SKM-1 treated with dmso at 0.1 percent for 144 hours (cell line): ENCODE data around the gene GLIPR2.
"Not testable (repeated sequence)": the region's sequence is repeated elsewhere in the genome, so short reads cannot be mapped to it uniquely, and the experiment has no call there.

ENCODE experiments used
- DNase-seq: peaks from one replicate; lab custom pipeline; 2025; ENCODE audit not compliant: unreplicated experiment; lab: John Stamatoyannopoulos, UW

Gene GLIPR2, protein sequence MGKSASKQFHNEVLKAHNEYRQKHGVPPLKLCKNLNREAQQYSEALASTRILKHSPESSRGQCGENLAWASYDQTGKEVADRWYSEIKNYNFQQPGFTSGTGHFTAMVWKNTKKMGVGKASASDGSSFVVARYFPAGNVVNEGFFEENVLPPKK

DNA sequence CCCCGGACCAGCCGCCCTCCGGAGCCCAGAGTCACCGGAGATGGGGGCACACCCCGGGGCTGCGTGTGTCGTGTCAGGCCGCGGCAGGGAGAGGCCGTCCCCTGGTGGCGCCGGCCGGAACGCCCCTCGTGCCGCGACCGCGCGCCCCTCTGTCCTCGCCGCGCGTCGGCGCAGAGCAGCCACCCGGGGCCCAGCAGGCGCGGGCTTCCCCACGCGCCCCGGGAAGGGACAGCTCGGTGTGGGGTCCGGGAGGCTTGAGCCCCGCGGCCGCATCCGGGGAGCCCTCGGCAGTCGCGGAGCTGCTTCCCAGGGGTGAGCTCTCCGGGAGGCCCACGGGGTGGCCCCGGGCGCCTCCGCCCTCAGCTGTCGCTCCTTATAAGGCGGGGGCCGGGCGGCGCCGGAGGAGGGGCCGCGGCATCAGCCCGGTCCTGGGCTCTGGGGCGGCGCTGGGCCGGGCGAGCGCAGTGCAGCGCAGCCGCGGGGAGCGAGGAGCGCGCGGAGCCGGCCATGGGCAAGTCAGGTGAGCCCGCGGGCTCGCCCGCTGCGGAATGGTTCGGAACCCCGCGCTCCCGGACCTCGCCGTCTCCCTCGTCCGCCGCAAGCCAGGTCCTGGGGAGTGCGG lies at the start of gene GLIPR2:
Gene GLIPR2 (plus strand): TSS at position 462 of the 622 bp plus-strand sequence. CDS start 46 bp downstream, at position 508.
- peak; percentile 55 for DNase-seq

DNA sequence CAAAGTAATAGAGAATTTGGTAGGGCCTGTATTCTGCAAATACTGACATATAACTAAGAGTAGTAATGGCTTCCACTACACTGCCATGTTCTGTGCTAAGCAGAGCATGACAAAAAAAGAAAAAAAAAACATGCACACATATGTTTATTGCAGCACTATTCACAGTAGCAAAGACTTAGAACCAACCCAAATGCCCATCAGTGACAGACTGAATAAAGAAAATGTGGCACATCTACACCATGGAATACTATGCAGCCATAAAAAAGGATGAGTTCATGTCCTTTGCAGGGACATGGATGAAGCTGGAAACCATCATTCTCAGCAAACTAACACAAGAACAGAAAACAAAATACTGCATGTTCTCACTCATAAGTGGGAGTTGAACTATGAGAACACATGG lies 49.5 kb upstream of the GLIPR2 start:
- not testable (repeated sequence) for DNase-seq

DNA sequence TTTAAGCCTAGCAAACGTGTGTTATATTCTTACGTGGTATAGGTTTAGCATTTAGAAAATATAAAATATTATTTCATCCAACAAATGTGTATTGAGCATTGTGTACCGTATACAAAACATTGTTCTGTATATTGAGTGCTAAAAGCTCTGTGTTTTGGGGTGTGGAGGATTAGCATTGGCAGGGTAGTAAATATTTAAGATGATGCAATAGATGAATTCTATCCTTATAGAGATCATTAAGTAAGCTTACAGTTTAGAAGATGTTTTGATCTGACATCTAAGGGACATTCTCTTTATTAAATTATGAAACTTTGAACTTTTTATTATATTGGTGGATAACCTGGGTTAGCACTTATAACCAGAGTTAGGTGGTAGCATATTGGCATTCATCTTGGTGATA lies 48.5 kb upstream of the GLIPR2 start:
- no peak for DNase-seq

DNA sequence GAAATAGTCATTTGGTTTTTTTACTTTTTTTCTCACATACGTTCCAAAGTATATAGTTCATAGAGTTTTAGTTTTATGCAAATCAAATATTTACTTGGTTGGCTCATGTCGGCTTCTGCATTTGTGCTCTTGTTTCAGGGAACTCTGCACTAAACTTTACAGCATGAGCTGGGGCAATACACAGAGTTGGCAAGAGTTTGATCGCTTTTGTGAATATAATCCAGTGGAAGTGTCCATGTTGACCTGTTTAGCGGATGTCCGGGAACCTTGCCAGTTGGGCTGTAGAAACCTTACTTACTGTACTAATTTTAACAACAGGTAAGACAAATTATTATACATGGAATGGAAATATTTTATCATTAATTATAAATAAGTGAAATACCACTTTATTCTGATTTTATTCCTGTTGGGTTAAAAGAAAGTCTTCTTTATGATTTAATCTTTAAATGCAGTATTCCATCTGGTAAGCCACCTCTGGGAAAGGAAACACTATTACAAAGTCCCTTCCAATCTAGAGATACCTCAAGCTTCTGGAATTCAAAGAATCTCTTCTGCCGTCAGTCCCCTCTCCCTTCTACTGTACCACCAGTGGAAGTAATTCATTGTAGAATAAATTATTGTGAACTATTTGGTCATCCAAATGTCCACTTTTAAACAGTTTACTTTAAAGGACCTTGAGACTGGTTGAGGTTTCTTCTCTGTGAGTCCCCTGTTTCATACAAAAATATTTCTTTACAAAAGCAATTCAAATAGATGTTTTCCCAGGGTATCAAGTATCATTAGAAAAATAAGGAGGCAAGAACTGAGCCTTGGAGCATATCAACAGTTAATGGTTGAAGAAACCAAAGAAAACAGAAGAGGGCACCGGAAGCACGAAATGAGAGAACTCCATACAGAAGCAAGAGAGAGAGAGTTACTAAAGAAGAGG lies 45.2 kb upstream of the GLIPR2 start:
- no peak for DNase-seq

DNA sequence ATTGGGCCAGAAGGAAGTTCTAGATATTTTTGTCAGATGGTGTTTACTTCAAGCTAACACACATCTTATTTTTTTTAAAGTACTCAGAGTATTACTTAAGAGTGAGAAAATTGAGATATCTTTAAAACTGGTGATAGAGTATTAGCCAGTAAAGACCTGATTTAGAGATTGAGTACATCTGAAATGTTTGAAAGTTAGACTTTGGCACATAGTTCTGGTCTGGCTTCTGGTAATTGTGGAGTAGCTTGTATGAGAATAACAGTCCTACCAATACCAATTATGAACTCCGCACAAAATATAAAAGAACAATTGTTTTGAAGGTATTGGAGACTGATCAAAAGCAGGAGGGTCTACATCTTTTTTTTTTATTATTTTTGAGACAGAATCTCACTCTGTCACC lies 44.5 kb upstream of the GLIPR2 start:
- no peak for DNase-seq

DNA sequence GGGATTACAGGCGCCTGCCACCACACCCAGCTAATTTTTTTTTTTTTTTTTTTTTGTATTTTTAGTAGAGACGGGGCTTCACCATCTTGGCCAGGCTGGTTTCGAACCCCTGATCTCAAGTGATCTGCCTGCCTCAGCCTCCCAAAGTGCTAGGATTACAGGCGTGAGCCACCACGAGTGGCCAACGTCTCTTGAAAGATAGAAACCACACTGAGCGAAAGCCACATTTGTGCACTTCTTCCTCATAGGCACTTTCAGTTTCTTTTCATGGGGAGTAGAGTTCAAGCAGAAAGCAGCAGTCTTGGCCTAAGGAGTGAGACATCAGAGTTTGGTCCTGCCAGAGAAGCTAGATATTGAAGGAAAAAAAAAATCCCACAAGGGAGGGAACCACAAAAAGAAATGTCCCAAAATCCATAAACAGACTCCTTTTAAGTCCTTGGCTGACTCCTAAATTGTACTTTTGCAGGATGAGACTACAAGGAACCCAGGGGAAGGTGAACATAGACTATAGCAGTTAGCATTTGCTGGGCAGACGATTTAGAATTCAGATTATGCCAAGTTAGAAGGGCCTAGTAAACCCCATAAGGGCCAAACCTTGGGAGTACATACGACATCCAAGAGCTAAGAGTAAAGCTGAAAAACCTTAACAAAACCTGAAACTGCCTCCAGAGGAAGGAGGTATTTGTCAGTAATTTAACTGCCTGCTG lies 43.9 kb upstream of the GLIPR2 start:
- DNase-seq, result peak; percentile 12

DNA sequence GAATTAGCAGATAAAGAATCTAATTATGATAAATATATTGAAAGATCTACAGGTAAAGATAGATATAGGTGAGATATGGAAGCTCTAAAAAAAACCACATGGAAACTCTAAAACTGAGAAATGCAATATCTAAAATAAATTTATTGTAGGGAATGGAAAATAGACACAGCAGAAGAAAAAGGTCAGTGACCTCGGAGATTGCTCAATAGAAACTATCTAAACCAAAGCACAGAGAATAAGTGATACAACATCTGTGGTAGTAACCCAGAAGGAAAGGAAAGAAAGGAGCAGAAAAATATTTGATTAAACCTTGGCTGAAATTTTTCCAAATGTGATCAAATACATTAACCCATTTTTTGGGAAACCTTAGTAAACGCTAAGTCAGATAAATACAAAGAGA lies 43.1 kb upstream of the GLIPR2 start:
- no peak for DNase-seq

DNA sequence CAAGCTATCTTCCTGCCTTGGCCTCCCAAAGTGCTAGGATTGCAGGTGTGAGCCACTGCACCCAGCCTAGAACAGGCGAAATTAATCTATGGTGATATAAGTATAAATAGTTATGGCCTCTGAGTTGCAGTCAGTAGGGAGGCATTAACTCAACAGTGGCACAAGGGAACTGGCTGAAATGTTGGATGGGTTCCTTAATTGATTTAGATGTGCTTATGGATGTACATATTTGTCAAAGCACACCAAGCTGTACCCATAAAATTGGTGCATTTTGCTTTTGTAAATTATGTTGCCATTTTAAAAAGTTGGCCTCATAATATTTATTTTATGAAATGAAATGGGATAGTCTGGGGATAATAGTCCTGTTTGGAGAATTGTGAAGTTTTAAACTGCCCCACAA lies 36.8 kb upstream of the GLIPR2 start:
- DNase-seq, result no peak

DNA sequence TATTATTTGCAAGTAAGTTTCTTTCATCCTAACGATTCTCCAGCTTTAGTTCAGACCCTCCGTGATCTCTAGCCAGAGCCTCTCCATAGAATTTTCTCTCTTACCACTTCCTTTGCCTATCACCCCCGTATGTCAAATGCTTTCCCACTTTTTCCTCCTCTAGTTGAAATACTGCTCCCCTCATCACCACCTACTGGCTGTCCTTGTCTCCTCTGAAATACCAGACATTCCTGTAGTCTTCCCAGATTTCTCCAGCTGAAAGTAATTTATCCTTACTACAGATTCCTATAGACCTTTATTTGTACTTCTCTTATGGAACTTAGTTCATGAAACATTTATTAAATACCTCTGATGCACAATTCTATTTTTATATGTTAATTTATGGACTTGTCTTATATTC lies 36.0 kb upstream of the GLIPR2 start:
- DNase-seq, result no peak

DNA sequence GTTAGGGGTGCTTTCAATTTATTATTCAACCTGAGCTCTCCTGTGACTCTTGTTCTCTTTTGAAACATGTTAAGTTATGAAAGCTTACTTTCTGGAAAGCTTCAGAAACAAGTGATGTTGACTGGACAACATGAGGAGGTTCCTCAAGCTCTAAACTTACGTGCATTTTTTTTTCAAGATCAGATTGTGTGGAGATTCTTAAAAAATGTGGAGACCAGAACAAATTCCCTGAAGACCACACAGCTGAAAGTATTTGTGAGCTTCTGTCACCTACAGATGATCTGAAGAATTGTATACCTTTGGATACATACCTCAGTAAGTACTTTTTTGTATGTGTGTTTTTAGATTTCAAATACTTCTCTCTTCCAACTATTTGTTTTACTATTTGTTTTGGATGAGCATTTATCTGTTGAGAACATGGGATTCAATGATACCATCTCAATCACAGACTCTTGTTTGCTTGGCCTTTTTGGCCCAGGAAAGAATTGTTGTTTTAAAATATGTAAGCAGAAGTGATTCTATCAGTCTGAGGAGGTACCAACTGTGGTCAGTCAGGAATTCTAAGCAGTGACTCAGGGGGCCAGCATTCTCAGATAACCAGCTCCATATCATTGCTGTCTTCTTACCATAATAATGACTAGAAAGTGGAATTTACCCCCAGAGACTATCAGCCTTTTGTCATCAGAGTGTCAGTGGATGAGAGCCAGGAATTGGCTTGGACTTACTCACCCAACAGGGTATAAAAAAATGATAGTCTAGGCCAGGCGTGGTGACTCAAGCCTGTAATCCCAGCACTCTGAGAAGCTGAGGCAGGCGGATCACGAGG lies 34.4 kb upstream of the GLIPR2 start:
- no peak for DNase-seq

DNA sequence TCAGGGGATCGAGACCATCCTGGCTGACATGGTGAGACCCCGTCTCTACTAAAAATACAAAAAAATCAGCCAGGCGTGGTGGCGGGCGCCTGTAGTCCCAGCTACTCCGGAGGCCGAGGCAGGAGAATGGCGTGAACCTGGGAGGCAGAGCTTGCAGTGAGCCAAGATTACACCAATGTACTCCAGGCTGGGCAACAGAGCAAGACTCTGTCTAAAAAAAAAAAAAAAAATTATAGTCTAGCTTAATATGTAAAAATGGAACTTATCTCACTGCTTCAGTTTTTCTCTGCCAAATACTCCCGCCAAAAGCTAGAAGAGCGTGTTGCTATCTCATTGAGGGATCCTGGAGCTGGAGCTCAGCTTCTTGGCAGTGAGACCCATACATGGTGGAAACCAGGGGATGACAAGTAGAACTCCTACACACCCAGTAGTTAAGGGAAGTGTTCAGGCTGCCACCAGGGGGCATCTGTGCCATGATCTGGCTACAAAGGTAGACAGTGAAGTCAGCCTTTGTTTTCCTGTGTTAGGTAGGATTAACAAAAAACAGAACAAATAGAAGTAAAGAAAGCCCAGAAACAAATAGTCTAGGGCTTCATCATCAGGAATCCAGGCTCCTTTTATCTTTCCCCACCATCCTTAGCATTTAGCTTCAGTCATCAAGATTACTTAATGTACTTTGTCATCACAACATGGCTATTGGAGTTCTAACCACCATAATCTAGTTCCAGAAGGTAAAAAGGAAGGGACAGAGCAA lies 33.6 kb upstream of the GLIPR2 start:
- peak; percentile 86 for DNase-seq

DNA sequence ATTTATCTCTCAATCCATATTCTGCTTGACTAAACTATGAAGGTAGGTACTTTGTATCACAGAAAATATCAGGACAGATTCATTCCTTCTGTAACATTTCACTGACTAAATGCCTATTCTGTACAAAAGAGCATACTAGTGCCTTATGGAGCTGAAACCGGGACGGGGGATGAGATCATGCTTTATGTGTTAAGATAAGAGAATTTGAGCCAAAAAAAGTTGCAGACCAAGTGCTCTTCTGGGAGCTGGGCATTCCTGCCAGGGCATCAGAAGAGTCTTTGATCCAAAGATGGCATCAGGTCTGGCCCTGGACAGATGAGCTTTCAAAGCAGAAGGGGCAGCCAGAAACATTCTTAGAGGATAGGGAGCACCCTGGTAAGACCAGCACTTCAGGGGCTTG lies 27.5 kb upstream of the GLIPR2 start:
- DNase-seq, result no peak

DNA sequence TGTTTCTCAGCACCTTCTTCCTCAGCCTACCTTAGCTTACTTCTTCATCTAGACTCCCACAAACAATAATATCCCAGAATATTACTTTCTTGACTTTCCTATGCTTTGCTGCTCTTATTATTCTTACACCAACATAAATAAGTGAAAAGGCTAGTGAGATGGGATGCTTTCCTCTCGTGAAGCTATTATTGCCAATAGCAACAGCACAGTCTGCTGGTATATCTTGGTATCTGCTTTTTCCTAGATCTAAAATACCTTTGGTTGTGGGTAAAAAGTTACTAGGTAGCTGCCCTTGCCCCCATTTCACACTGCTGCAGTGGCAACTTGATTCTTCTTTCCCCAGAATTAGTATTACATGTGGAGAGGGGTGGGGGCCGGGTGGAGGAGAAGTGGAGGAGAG lies 26.1 kb upstream of the GLIPR2 start:
- no peak for DNase-seq

DNA sequence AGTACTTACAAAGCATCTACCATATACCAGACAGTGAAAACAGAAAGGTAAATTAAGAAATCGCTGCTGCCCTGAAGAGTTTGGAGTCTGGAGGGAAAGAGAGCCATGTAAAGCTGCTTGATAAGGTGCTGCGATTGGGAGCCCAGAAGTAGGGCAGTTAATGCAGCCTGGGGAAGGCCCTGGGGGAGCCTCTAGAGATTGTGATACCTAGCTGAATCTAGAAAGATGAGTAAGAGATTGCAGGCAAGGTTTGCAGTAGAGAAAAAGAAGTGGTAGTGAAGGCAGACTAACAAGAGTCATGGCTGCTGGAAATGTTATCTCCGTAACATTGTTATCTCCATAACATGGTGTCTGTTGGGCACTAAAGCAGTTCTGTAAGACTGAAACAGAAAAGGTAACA lies 24.0 kb upstream of the GLIPR2 start:
- DNase-seq, result no peak

DNA sequence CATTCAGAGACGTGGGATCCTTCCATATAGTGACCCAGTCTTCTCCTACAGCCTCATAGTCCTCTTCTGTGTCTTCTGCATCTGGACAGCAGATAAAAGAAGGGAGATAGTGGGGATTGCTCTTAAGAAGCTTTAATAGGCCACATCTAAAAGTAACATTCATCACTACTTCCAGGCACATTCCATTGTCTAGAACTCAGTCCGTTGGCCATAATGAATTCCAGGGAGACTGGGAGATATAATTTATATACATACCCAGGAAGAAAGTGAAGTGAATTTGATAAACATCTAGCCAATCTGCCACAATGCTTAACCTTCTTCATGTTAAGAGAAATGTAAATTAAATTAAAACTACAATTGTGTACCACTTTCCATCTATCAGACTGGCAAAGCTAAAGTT lies 22.5 kb upstream of the GLIPR2 start:
- no peak for DNase-seq

DNA sequence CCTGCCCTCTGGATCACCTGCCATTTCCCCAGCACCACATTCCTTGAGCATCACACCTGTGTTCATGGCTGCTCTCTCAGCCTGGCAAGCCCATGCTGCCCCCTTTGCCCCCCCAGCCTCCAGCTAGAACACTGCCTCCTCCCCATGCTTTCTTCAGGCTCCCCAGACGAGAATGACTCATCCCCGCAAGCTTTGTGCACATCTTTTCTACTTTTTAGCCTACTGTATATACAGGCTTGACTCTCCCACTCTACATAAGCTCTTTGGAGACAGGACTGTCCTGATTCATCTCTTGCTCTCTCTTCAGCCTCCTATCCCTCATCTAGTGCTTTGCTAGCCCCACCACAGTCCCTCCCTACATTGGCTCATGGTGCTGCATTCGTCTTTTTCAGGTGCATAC lies 19.9 kb upstream of the GLIPR2 start:
- DNase-seq, result no peak

DNA sequence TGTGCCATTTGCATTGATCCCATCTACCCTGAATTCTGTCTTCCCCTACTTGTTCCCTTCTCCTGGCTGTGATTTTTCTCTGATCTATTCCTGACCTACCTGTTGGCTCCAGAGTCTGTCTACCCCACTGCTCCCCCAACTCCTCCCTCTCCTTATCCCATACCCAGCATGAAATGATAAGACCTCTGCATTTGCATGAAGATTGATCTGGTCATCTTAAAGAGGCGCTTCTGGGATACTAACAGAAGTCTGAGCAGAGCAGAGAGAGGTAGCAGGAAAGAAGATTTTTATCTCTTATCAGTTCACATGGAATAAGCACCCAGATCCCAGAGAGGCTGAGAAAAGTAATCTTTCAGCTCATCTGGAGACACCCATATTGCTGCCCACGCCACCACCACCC lies 18.3 kb upstream of the GLIPR2 start:
- DNase-seq, result no peak

DNA sequence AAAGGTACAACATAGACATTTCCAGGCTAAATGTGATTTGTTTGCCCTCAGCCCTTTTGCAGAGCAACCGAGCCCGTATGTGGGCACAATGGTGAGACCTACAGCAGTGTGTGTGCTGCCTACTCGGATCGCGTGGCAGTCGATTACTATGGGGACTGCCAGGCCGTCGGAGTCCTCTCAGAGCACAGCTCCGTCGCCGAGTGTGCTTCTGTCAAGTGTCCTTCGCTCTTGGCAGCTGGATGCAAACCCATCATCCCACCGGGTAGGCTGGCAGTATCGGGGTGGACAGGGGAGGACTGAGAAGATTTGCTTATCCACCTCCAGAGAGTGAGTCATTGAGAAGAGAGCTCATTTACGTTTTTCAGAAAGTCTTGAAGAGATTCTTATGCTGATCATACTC lies 17.8 kb upstream of the GLIPR2 start:
- no peak for DNase-seq

DNA sequence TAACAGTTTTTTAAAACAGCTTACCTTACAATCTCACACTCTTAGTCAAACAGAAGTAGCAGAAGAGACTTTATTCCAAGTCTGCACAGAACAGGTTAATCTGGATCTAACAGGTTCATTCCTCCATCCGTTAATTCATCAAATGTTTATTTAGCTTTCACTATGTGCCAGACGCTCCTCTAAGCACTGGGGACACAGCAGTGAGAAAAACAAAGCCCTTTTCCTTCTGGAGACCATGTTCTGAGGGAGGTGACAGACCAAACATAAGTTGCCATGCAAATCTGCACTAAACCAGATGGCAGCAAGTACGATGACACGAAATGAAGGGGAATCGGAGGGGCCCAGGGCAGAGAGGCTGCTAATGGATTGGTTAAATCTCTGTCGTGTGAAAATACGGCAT lies 17.1 kb upstream of the GLIPR2 start:
- no peak for DNase-seq

DNA sequence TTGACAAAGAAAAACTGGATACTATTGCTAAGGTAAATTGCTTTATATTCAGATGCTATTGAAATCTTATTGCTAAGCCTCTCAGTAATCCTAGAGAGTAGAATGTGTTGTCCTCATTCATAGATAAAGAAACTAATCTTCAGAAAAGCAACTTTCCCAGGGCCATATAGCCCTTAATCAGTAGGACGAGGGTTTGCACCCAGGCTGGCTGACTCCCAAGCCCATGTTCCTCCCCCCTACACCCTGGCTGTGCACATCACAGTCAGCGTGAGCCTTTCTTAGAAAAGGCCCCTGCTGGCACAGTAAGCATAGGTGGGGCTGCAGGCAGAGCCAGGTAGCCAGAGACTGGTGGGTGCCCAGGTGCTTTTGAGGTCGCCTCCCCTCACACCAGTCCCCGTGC lies 15.8 kb upstream of the GLIPR2 start:
- DNase-seq, result no peak
